K562 (cell line): ENCODE data around the gene S100A7A. TPM values are rescaled to one million over a fixed set of nuclear protein-coding genes. Genes with fewer than 3 reads are reported as not detected.
A peak's percentile ranks its signal among the peaks of the same experiment; 100 is the strongest.

Source experiments
- CREM ChIP-seq: IDR thresholded peaks from 2 replicates; pipeline ENCODE4 v1.6.1; 2014; ENCODE audit warnings: antibody characterized with exemption, low read depth
- CXXC5 ChIP-seq: fragments of 250-450 bp; sonication (Bioruptor Pico); IDR thresholded peaks from 2 replicates; pipeline ENCODE4 v1.8.0; 2022; ENCODE audit warnings: inconsistent platforms, mild to moderate bottlenecking, moderate library complexity
- HDAC2 ChIP-seq: fragments of 450-650 bp; IDR thresholded peaks from 2 replicates; pipeline ENCODE4 v1.6.1; 2016; ENCODE audit warnings: mild to moderate bottlenecking
- JUND ChIP-seq, 2 experiments: IDR thresholded peaks; 2 replicates in 1 of 2; 3 replicates in 1 of 2; pipeline ENCODE4 v1.6.1; 2011; ENCODE audit warnings: borderline replicate concordance in 2 of 2, low read depth in 2 of 2, low read length in 2 of 2, improper control_type of control experiment in 1 of 2, missing biosample characterization in 1 of 2, missing genetic modification characterization in 1 of 2, missing genetic modification reagents in 1 of 2
- MCM7 ChIP-seq, 2 experiments: fragments of 450-650 bp; IDR thresholded peaks; 2 replicates each; pipeline ENCODE4 v1.6.1; 2016 to 2018
- MIER1 ChIP-seq: fragments of 450-650 bp; IDR thresholded peaks from 2 replicates; pipeline ENCODE4 v1.6.1; 2016; ENCODE audit warnings: antibody characterized with exemption, mild to moderate bottlenecking, low read depth
- NCOA6 ChIP-seq: fragments of 450-650 bp; IDR thresholded peaks from 2 replicates; pipeline ENCODE4 v1.6.1; 2017; ENCODE audit warnings: mild to moderate bottlenecking
- NFIX ChIP-seq: fragments of 250-450 bp; sonication (Bioruptor Pico); IDR thresholded peaks from 2 replicates; pipeline ENCODE4 v1.4.0; 2020; ENCODE audit warnings: low read depth, mild to moderate bottlenecking, moderate library complexity
- STAG1 ChIP-seq: sonication (generic); formaldehyde crosslinking; IDR thresholded peaks from 2 replicates; pipeline ENCODE4 v1.5.0; 2020; ENCODE audit warnings: missing genetic modification reagents, borderline replicate concordance
- VEZF1 ChIP-seq: fragments of 200-800 bp; sonication (Bioruptor generic); IDR thresholded peaks from 2 replicates; pipeline ENCODE4 v1.6.1; 2017; ENCODE audit warnings: missing genetic modification characterization, missing compliant biosample characterization
- ZBTB12 ChIP-seq: fragments of 250-450 bp; sonication (Bioruptor Pico); IDR thresholded peaks from 2 replicates; pipeline ENCODE4 v1.4.0; 2020
- ZNF263 ChIP-seq: sonication (generic); formaldehyde crosslinking; IDR thresholded peaks from 2 replicates; pipeline ENCODE4 v1.8.0; 2022; ENCODE audit warnings: mild to moderate bottlenecking, missing genetic modification reagents, borderline replicate concordance
- polyA plus RNA-seq, 8 experiments: library from polyadenylated mRNA; depleted of rRNA in 4 of 8; stranded (reverse) in 5 of 8; unstranded in 3 of 8; fragments of >200 nt; fragmentation: Nextera tagmentation in 2 of 8; fragmentation: Illumina TruSeq in 1 of 8; extraction: Ambion mirVana in 2 of 8; extraction: Trizol in 1 of 8; gene quantifications; 2 replicates each; pipeline versions ENCODE4 v1.2.1 to v1.2.3, GENCODE V29; 2011 to 2014; ENCODE audit warnings: inconsistent platforms in 1 of 8, missing spikeins in 1 of 8
- total RNA-seq, 7 experiments: library from RNA; depleted of rRNA in 6 of 7; stranded (reverse); fragments of >200 nt in 6 of 7; fragmentation: Illumina TruSeq in 2 of 7; extraction: Trizol in 2 of 7; gene quantifications; 2 replicates each; pipeline versions ENCODE4 v1.2.1 to v1.2.3, GENCODE V29; 2011 to 2021; ENCODE audit warnings: low replicate concordance in 1 of 7
- TF ChIP-seq, protein P1 (sequence below), 2 experiments: fragments of 450-650 bp in 1 of 2; sonication (generic) in 1 of 2; formaldehyde crosslinking in 1 of 2; IDR thresholded peaks; 2 replicates each; pipeline versions ENCODE4 v1.7.1 to v1.9.0; 2016 to 2022; ENCODE audit warnings: inconsistent platforms in 1 of 2, mild to moderate bottlenecking in 1 of 2, missing genetic modification reagents in 1 of 2
- TF ChIP-seq, protein P2 (sequence below): sonication (generic); formaldehyde crosslinking; IDR thresholded peaks from 2 replicates; pipeline ENCODE4 v1.8.0; 2022; ENCODE audit warnings: mild to moderate bottlenecking, missing genetic modification reagents

The S100A7A gene
- total and polyA plus RNA-seq, 9 of the 15 experiments (the other 6 are each of a cell fraction or from before 2014, with no cell fraction given), result not detected

GRCh38 chr1:153422450-153423068 is 6.2 kb downstream of the S100A7A start (continued):
- TF ChIP-seq, protein P1, sequence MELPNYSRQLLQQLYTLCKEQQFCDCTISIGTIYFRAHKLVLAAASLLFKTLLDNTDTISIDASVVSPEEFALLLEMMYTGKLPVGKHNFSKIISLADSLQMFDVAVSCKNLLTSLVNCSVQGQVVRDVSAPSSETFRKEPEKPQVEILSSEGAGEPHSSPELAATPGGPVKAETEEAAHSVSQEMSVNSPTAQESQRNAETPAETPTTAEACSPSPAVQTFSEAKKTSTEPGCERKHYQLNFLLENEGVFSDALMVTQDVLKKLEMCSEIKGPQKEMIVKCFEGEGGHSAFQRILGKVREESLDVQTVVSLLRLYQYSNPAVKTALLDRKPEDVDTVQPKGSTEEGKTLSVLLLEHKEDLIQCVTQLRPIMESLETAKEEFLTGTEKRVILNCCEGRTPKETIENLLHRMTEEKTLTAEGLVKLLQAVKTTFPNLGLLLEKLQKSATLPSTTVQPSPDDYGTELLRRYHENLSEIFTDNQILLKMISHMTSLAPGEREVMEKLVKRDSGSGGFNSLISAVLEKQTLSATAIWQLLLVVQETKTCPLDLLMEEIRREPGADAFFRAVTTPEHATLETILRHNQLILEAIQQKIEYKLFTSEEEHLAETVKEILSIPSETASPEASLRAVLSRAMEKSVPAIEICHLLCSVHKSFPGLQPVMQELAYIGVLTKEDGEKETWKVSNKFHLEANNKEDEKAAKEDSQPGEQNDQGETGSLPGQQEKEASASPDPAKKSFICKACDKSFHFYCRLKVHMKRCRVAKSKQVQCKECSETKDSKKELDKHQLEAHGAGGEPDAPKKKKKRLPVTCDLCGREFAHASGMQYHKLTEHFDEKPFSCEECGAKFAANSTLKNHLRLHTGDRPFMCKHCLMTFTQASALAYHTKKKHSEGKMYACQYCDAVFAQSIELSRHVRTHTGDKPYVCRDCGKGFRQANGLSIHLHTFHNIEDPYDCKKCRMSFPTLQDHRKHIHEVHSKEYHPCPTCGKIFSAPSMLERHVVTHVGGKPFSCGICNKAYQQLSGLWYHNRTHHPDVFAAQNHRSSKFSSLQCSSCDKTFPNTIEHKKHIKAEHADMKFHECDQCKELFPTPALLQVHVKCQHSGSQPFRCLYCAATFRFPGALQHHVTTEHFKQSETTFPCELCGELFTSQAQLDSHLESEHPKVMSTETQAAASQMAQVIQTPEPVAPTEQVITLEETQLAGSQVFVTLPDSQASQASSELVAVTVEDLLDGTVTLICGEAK (IDR thresholded peaks at IDR 0.05), result peak; percentile 35; the same call in 1 of the 2 replicates
- TF ChIP-seq, protein P1 (CRISPR knock-in tag; IDR thresholded peaks at IDR 0.05), result no peak
- TF ChIP-seq NFIX (CRISPR knock-in tag) (no peak), HDAC2 (peak; percentile 47; the same call in 1 of the 2 replicates), ZNF263 (peak; percentile 60; the same call in 1 of the 2 replicates), CREM (peak; percentile 98), ZBTB12 (CRISPR knock-in tag) (peak; percentile 80), STAG1 (peak; percentile 25; the same call in 1 of the 2 replicates), MCM7 (IDR thresholded peaks at IDR 0.05) (no peak), MIER1 (peak; percentile 97), CXXC5 (CRISPR knock-in tag) (0 out of 2 replicates have a peak, but pooled peaks have one; percentile 13), VEZF1 (peak; percentile 28; the same call in 1 of the 2 replicates), NCOA6 (0 out of 2 replicates have a peak, but pooled peaks have one; percentile 37), JUND (IDR thresholded peaks at IDR 0.05; ENCODE audit: borderline replicate concordance, low read depth, low read length) (peak; percentile 87), JUND (tag; IDR thresholded peaks at IDR 0.05; ENCODE audit: borderline replicate concordance, low read depth, low read length) (peak; percentile 84; the same call in 2 of the 3 replicates)
- TF ChIP-seq, protein P2, sequence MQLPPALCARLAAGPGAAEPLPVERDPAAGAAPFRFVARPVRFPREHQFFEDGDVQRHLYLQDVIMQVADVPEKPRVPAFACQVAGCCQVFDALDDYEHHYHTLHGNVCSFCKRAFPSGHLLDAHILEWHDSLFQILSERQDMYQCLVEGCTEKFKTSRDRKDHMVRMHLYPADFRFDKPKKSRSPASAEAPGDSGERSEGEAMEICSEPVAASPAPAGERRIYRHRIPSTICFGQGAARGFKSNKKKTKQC (CRISPR knock-in tag), result peak; percentile 68
